ENCODE data around the gene GDPGP1. TPM values are rescaled to one million over a fixed set of nuclear protein-coding genes. Genes with fewer than 3 reads are reported as not detected.
A peak's percentile ranks its signal among the peaks of the same experiment; 100 is the strongest.

Gene GDPGP1
- total RNA-seq, 2 experiments from 2014 or later: 7.5 to 8.3 TPM

DNA sequence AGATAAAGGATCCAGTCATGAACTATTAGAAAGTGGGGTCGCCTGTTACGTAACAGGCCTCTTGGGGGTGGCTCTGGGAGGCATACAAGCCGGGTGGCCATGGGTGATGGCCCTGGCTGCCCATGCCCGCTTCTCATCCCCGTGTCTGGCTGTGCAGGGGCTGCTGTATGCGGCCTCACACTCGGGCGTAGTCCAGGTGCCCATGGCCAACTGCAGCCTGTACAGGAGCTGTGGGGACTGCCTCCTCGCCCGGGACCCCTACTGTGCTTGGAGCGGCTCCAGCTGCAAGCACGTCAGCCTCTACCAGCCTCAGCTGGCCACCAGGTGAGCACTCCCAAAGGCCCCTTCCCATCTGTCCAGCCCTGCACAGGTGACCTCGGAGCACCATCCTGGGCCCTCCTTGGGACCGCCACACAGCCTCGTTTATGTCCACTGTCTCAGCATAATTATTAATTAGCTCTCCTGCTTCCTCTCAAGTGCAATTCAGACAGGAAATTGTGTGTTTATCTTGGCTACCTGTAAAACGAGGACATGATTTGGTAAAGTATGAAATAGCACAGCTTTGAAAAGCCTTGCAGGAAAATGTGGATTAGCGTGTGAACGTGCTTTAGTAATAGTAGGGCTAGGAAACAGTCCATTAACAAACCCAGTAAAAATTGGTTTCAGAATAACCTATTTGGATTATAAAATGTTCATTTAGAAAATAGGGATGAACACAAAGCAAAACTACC is 8.3 kb upstream of the GDPGP1 start:
- peaks cover 35% of the 10 kb centered on the region for H3K36me3 Mint-ChIP-seq (ENCODE audit: low read depth)
- H3K27ac ChIP-seq (ENCODE audit: low read depth in 1 of 2, low read length in 2 of 2): no peak overlapping the region
- ChIA-PET POLR2A (interaction anchor here (0.9 kb wide), 1 partner anchor 24 kb away, joined by 3 read pairs; the partner anchor contains the start of gene SEMA4B), CTCF (no interaction called here)
- H3K27ac Mint-ChIP-seq: no peak overlapping the region
- H3K4me1 ChIP-seq (ENCODE audit: insufficient read depth, low read length): peaks cover 28% of the 10 kb centered on the region
- no peak overlapping the region for H3K4me3 ChIP-seq (ENCODE audit: low read length)
- DNase-seq (no peak), ATAC-seq (ENCODE audit: poor library complexity) (no peak)
- TF ChIP-seq, protein P1, sequence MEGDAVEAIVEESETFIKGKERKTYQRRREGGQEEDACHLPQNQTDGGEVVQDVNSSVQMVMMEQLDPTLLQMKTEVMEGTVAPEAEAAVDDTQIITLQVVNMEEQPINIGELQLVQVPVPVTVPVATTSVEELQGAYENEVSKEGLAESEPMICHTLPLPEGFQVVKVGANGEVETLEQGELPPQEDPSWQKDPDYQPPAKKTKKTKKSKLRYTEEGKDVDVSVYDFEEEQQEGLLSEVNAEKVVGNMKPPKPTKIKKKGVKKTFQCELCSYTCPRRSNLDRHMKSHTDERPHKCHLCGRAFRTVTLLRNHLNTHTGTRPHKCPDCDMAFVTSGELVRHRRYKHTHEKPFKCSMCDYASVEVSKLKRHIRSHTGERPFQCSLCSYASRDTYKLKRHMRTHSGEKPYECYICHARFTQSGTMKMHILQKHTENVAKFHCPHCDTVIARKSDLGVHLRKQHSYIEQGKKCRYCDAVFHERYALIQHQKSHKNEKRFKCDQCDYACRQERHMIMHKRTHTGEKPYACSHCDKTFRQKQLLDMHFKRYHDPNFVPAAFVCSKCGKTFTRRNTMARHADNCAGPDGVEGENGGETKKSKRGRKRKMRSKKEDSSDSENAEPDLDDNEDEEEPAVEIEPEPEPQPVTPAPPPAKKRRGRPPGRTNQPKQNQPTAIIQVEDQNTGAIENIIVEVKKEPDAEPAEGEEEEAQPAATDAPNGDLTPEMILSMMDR (IDR thresholded peaks at IDR 0.05): no peak
- H3K36me3 ChIP-seq (ENCODE audit: insufficient read depth, low read length): peaks cover 76% of the 10 kb centered on the region
- H3K27me3 Mint-ChIP-seq: no peaks in the 10 kb centered on the region
- H3K27me3 ChIP-seq (ENCODE audit: control insufficient read depth in 1 of 2, insufficient read depth in 2 of 2, low read length in 2 of 2): no peaks in the 10 kb centered on the region
- H3K4me1 Mint-ChIP-seq (ENCODE audit: low read depth): peaks cover 19% of the 10 kb centered on the region
- intact Hi-C loops (cut with DNase I, micrococcal nuclease): no loop called here
- no peaks in the 10 kb centered on the region for H3K9me3 ChIP-seq (ENCODE audit: control insufficient read depth in 1 of 2, insufficient read depth in 1 of 2, low read length in 2 of 2)
- H3K9me3 Mint-ChIP-seq: no peaks in the 10 kb centered on the region
- no peak overlapping the region for H3K4me3 Mint-ChIP-seq

DNA sequence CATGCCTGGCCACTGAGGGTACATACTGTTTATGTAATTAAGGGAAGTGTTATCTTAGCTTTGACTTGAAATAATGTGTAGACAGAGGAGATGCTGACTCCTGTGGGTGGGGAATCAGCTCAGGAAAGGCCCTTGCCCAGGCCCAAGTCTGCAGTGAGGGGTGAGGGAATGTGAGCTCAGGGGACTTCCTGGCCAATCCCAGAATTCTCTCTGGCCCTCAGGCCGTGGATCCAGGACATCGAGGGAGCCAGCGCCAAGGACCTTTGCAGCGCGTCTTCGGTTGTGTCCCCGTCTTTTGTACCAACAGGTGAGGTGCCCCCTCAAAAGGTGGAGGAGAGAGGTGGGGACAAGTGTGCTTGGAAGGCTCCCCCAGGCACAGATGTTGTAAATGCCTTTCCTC is 6.7 kb upstream of the GDPGP1 start:
- Mint-ChIP-seq H3K9me3 (no peaks in the 10 kb centered on the region), H3K4me3 (peak overlapping the region; percentile 25), H3K27me3 (no peaks in the 10 kb centered on the region), H3K36me3 (ENCODE audit: low read depth) (peaks cover 48% of the 10 kb centered on the region), H3K27ac (peak overlapping the region; percentile 58), H3K4me1 (ENCODE audit: low read depth) (peaks cover 36% of the 10 kb centered on the region)
- no peak for ATAC-seq (ENCODE audit: poor library complexity)
- H3K27me3 ChIP-seq (ENCODE audit: control insufficient read depth in 1 of 2, insufficient read depth in 2 of 2, low read length in 2 of 2): no peaks in the 10 kb centered on the region
- no peak for DNase-seq
- peak overlapping the region in 1 of 2 donors; percentile 24 for H3K27ac ChIP-seq (ENCODE audit: low read depth in 1 of 2, low read length in 2 of 2)
- peaks cover 78% of the 10 kb centered on the region for H3K36me3 ChIP-seq (ENCODE audit: insufficient read depth, low read length)
- no peak overlapping the region for H3K4me3 ChIP-seq (ENCODE audit: low read length)
- ChIA-PET POLR2A (interaction anchor here (1.0 kb wide), 1 partner anchor 175 kb away, joined by 3 read pairs; no protein-coding TSS in a partner anchor), CTCF (no interaction called here)
- H3K9me3 ChIP-seq (ENCODE audit: control insufficient read depth in 1 of 2, insufficient read depth in 1 of 2, low read length in 2 of 2): no peaks in the 10 kb centered on the region
- H3K4me1 ChIP-seq (ENCODE audit: insufficient read depth, low read length): peaks cover 45% of the 10 kb centered on the region
- TF ChIP-seq, protein P1 (IDR thresholded peaks at IDR 0.05): no peak
- intact Hi-C loops (cut with DNase I, micrococcal nuclease): no loop called here

DNA sequence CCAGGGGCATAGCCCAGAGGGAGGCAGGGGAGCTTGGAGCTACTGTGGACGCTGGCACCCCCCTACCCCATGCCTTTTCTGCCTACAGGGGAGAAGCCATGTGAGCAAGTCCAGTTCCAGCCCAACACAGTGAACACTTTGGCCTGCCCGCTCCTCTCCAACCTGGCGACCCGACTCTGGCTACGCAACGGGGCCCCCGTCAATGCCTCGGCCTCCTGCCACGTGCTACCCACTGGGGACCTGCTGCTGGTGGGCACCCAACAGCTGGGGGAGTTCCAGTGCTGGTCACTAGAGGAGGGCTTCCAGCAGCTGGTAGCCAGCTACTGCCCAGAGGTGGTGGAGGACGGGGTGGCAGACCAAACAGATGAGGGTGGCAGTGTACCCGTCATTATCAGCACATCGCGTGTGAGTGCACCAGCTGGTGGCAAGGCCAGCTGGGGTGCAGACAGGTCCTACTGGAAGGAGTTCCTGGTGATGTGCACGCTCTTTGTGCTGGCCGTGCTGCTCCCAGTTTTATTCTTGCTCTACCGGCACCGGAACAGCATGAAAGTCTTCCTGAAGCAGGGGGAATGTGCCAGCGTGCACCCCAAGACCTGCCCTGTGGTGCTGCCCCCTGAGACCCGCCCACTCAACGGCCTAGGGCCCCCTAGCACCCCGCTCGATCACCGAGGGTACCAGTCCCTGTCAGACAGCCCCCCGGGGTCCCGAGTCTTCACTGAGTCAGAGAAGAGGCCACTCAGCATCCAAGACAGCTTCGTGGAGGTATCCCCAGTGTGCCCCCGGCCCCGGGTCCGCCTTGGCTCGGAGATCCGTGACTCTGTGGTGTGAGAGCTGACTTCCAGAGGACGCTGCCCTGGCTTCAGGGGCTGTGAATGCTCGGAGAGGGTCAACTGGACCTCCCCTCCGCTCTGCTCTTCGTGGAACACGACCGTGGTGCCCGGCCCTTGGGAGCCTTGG is 5.9 kb upstream of the GDPGP1 start:
- Mint-ChIP-seq H3K4me1 (ENCODE audit: low read depth) (peaks cover 44% of the 10 kb centered on the region), H3K27me3 (no peaks in the 10 kb centered on the region), H3K4me3 (no peak overlapping the region), H3K27ac (peak overlapping the region; percentile 99), H3K9me3 (no peaks in the 10 kb centered on the region), H3K36me3 (ENCODE audit: low read depth) (peaks cover 52% of the 10 kb centered on the region)
- intact Hi-C loops (cut with DNase I, micrococcal nuclease): no loop called here
- Histone ChIP-seq H3K36me3 (ENCODE audit: insufficient read depth, low read length) (peaks cover 76% of the 10 kb centered on the region), H3K27ac (ENCODE audit: low read depth in 1 of 2, low read length in 2 of 2) (peak overlapping the region in 1 of 2 donors; percentile 24), H3K9me3 (ENCODE audit: control insufficient read depth in 1 of 2, insufficient read depth in 1 of 2, low read length in 2 of 2) (no peaks in the 10 kb centered on the region), H3K27me3 (ENCODE audit: control insufficient read depth in 1 of 2, insufficient read depth in 2 of 2, low read length in 2 of 2) (no peaks in the 10 kb centered on the region), H3K4me3 (ENCODE audit: low read length) (no peak overlapping the region), H3K4me1 (ENCODE audit: insufficient read depth, low read length) (peaks cover 52% of the 10 kb centered on the region)
- POLR2A ChIA-PET: interaction anchor here (1.0 kb wide), 1 partner anchor 174 kb away, joined by 3 read pairs; no protein-coding TSS in a partner anchor
- TF ChIP-seq, protein P1 (IDR thresholded peaks at IDR 0.05): no peak
- CTCF ChIA-PET: no interaction called here
- ATAC-seq (ENCODE audit: poor library complexity) (no peak), DNase-seq (no peak)
